H1 (cell line): ENCODE measurements around the gene HRCT1. TPM values are rescaled to one million over a fixed set of nuclear protein-coding genes. Genes with fewer than 3 reads are reported as not detected.

ENCODE experiments used
- ATF2 ChIP-seq: IDR thresholded peaks from 2 replicates; pipeline ENCODE4 v1.6.1; 2012; ENCODE audit warnings: low read length, inconsistent platforms
- PHF8 ChIP-seq: fragments of 200-600 bp; sonication (generic); conservative IDR thresholded peaks from 2 replicates; pipeline ENCODE4 v1.7.1; 2012; ENCODE audit warnings: low read depth, mild to moderate bottlenecking, inconsistent platforms, low read length, moderate library complexity
- RBBP5 ChIP-seq: IDR thresholded peaks from 2 replicates; pipeline ENCODE4 v1.7.1; 2012; ENCODE audit warnings: low read depth, mild to moderate bottlenecking, inconsistent platforms, low read length, moderate library complexity, borderline replicate concordance
- SIRT6 ChIP-seq: IDR thresholded peaks from one replicate; pipeline ENCODE4 v1.7.1; 2012; ENCODE audit warnings: low read length, inconsistent platforms
- SIX5 ChIP-seq: IDR thresholded peaks from 2 replicates; pipeline ENCODE4 v1.6.1; 2011; ENCODE audit warnings: mild to moderate bottlenecking, low read depth, low read length
- TAF7 ChIP-seq: optimal IDR thresholded peaks from 2 replicates; pipeline ENCODE3; 2011; ENCODE audit warnings: low read depth, mild to moderate bottlenecking, inconsistent platforms, low read length, moderate library complexity, borderline replicate concordance
- TCF12 ChIP-seq: IDR thresholded peaks from 2 replicates; pipeline ENCODE4 v1.6.1; 2011; ENCODE audit warnings: low read depth, mild to moderate bottlenecking, low read length
- polyA plus RNA-seq, 7 experiments: library from polyadenylated mRNA; depleted of rRNA in 3 of 7; stranded (reverse) in 5 of 7; unstranded in 2 of 7; fragments of >200 nt in 5 of 7; fragments of 200-250 nt in 2 of 7; gene quantifications; 1 replicate in 5 of 7; 2 replicates in 1 of 7; 4 replicates in 1 of 7; pipeline versions ENCODE4 v1.2.1 to v1.2.3, GENCODE V29; 2011 to 2013; ENCODE audit warnings: missing spikeins in 2 of 7, mixed read lengths in 2 of 7
- total RNA-seq: library from RNA; stranded (reverse); fragmentation: NEBNext Ultra II Directional; extraction: Animal tissue kit (Norgen Biotek cat#: 25700); gene quantifications from 2 replicates; pipeline ENCODE4 v1.2.1, GENCODE V29; 2021

The HRCT1 gene
- total and polyA plus RNA-seq, 2 of the 8 experiments (the other 6 are each of a cell fraction or from before 2014, with no cell fraction given): not detected

DNA sequence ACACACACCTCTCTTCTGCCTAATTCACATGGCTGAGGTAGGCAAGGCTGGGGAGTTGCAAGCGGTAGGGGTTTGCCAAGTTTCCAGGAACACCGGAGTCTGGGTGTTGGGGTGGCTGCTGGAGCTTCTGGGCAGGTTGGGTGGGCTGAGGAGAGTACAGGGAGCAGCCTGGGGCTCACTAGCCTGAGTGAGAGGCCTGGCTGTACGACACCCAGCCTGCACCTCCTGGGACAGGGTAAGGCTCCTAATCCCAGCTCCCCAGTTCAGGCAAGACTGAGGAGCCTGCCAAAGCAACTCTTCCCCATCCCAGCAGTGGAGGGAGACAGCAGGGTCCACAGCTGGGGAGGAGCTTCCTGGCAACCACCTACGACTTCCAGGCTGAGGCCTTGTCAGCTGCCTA is 11.3 kb downstream of the HRCT1 start (continued):
- TF ChIP-seq RBBP5: no peak
- no peak for TF ChIP-seq TCF12
- TF ChIP-seq SIX5: no peak
- no peak for TF ChIP-seq SIRT6
- no peak for TF ChIP-seq TAF7
- TF ChIP-seq PHF8: no peak
- TF ChIP-seq ATF2: no peak
- TF ChIP-seq, all 59 proteins: peak for 0
